OCI-LY7 (cell line): ENCODE data around the gene TTC21A. TPM values are rescaled to one million over a fixed set of nuclear protein-coding genes. Genes with fewer than 3 reads are reported as not detected.

ENCODE experiments used
- BruUV-seq: library from RNA; stranded (reverse); fragments of 400-500 nt; replicated peaks from 2 replicates; lab custom pipeline; 2021; lab: Mats Ljungman, UMichigan
- CTCF ChIA-PET: fragments of 300-600 bp; sonication (Branson Sonifier 250); formaldehyde crosslinking; loops from one replicate; lab custom pipeline; 2022; ENCODE audit warnings: antibody characterized with exemption; ENCODE audit not compliant: unreplicated experiment; lab: Charles Lee
- POLR2A ChIA-PET: fragments of 300-600 bp; sonication (Branson Sonifier 250); formaldehyde crosslinking; loops from one replicate; lab custom pipeline; 2022; ENCODE audit warnings: antibody characterized with exemption; lab: Charles Lee
- DNase-seq: peaks from one replicate; pipeline ENCODE4 v3.0.0-alpha.2; 2015; ENCODE audit warnings: low spot score
- H2AFZ ChIP-seq: fragments of 200-600 bp; sonication (generic), shearing (Covaris generic); 2 replicates; pipeline ENCODE4 v1.6.1; 2014; ENCODE audit warnings: mild to moderate bottlenecking, antibody characterized with exemption, low read length, moderate library complexity
- H3K27ac ChIP-seq: fragments of 200-600 bp; sonication (generic); 2 replicates; pipeline ENCODE4 v1.5.1; 2014; ENCODE audit warnings: mixed run types, low read depth, mild to moderate bottlenecking, moderate library complexity, low read length, inconsistent platforms; ENCODE audit not compliant: poor library complexity, severe bottlenecking
- H3K36me3 ChIP-seq: fragments of 200-600 bp; sonication (generic); 2 replicates; pipeline ENCODE4 v1.6.1; 2014; ENCODE audit warnings: mild to moderate bottlenecking, antibody characterized with exemption, low read length, moderate library complexity, mixed read lengths; ENCODE audit not compliant: insufficient read depth
- H3K4me1 ChIP-seq: fragments of 200-600 bp; sonication (generic); 2 replicates; pipeline ENCODE4 v1.5.1; 2014; ENCODE audit warnings: mild to moderate bottlenecking, low read length; ENCODE audit not compliant: insufficient read depth, poor library complexity, severe bottlenecking
- H3K4me2 ChIP-seq: fragments of 200-600 bp; sonication (generic); 2 replicates; pipeline ENCODE4 v1.6.1; 2014; ENCODE audit warnings: mild to moderate bottlenecking, low read length
- H3K4me3 ChIP-seq: fragments of 200-600 bp; sonication (generic); 2 replicates; pipeline ENCODE4 v1.5.1; 2014; ENCODE audit warnings: mild to moderate bottlenecking, low read depth, low read length; ENCODE audit not compliant: poor library complexity, severe bottlenecking
- H3K79me2 ChIP-seq: fragments of 200-600 bp; sonication (generic); 2 replicates; pipeline ENCODE4 v1.6.1; 2016; ENCODE audit warnings: low read depth, mild to moderate bottlenecking, low read length, moderate library complexity, mixed read lengths; ENCODE audit not compliant: insufficient read depth
- H3K9me2 ChIP-seq: fragments of 200-600 bp; sonication (generic); 2 replicates; pipeline ENCODE4 v1.6.1; 2016; ENCODE audit warnings: mild to moderate bottlenecking, low read length, mixed read lengths; ENCODE audit not compliant: insufficient read depth
- H3K9me3 ChIP-seq: fragments of 200-600 bp; sonication (generic); 2 replicates; pipeline ENCODE4 v1.6.1; 2014; ENCODE audit warnings: mild to moderate bottlenecking, mixed run types, low read length, mixed read lengths
- H4K20me1 ChIP-seq: fragments of 200-600 bp; sonication (generic); 2 replicates; pipeline ENCODE4 v1.6.1; 2014; ENCODE audit warnings: mild to moderate bottlenecking, antibody characterized with exemption, low read length, moderate library complexity, mixed read lengths; ENCODE audit not compliant: insufficient read depth
- EZH2phosphoT487 ChIP-seq: fragments of 200-600 bp; sonication (generic); IDR thresholded peaks from 2 replicates; pipeline ENCODE4 v1.6.1; 2018; ENCODE audit warnings: low read depth, borderline replicate concordance, mild to moderate bottlenecking, mixed run types, antibody characterized with exemption, low read length, moderate library complexity, mixed read lengths
- intact Hi-C: fragments of 100-400 bp; cut with micrococcal nuclease; formaldehyde crosslinking; loops from one replicate; pipeline ENCODE4 v1.10.0; 2022; ENCODE audit not compliant: unreplicated experiment
- total RNA-seq, 2 experiments: library from RNA; depleted of rRNA in 1 of 2; stranded (reverse); fragments of >200 nt in 1 of 2; shearing (Covaris generic) in 1 of 2; gene quantifications; 2 replicates each; pipeline ENCODE4 v1.2.3, GENCODE V29; 2014 to 2022
- TF ChIP-seq, protein P1 (sequence below): fragments of 200-600 bp; sonication (generic); conservative IDR thresholded peaks from 2 replicates; pipeline ENCODE4 v1.5.1; 2014; ENCODE audit warnings: mild to moderate bottlenecking, antibody characterized with exemption, low read length, moderate library complexity, mixed read lengths

Gene TTC21A
- total RNA-seq, 2 experiments from 2014 or later, result 12.8 to 27.1 TPM

DNA sequence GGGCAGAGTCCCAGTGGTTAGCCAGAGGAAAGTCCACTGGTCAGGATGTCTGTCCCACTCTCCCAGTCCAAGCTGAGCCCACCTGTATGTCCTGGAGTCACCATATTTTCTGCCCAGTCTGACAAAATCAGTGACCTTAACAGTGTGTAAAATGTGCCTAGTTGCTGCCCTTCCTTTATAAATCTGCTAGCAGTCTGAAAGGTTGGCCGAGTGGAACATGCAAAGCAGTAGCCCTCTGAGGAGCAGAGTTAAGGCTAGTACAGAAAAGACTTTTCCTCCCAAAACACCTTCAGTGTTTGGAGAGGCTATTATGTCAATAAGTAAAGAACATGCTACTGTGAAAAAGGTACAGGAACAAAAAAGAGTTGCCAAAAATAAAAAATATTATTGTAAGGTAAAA is 15.3 kb downstream of the TTC21A start:
- Histone ChIP-seq H3K4me2 (peak overlapping the region; percentile 84), H3K4me3 (peak overlapping the region; percentile 40), H3K9me2 (no peaks in the 10 kb centered on the region), H3K79me2 (no peaks in the 10 kb centered on the region), H3K9me3 (no peaks in the 10 kb centered on the region), H3K4me1 (peaks cover 78% of the 10 kb centered on the region), H2AFZ (peak overlapping the region; percentile 57), H4K20me1 (no peaks in the 10 kb centered on the region), H3K36me3 (peaks cover 27% of the 10 kb centered on the region), H3K27ac (peak overlapping the region; percentile 80)
- POLR2A ChIA-PET, result interaction anchor here (0.5 to 1.5 kb wide), 3 partner anchors 22 to 150 kb away, joined by 3 to 6 read pairs (median 4); no protein-coding TSS in a partner anchor
- no peak for TF ChIP-seq EZH2phosphoT487
- no TSS peak for BruUV-seq
- intact Hi-C loops, result loop anchor here (1.0 to 2.0 kb wide), 2 partner anchors 15 to 166 kb away; no protein-coding TSS in a partner anchor
- CTCF ChIA-PET, result interaction anchor here (0.6 kb wide), 1 partner anchor 53 kb away, joined by 4 read pairs; no protein-coding TSS in a partner anchor
- DNase-seq, result peak; percentile 80

DNA sequence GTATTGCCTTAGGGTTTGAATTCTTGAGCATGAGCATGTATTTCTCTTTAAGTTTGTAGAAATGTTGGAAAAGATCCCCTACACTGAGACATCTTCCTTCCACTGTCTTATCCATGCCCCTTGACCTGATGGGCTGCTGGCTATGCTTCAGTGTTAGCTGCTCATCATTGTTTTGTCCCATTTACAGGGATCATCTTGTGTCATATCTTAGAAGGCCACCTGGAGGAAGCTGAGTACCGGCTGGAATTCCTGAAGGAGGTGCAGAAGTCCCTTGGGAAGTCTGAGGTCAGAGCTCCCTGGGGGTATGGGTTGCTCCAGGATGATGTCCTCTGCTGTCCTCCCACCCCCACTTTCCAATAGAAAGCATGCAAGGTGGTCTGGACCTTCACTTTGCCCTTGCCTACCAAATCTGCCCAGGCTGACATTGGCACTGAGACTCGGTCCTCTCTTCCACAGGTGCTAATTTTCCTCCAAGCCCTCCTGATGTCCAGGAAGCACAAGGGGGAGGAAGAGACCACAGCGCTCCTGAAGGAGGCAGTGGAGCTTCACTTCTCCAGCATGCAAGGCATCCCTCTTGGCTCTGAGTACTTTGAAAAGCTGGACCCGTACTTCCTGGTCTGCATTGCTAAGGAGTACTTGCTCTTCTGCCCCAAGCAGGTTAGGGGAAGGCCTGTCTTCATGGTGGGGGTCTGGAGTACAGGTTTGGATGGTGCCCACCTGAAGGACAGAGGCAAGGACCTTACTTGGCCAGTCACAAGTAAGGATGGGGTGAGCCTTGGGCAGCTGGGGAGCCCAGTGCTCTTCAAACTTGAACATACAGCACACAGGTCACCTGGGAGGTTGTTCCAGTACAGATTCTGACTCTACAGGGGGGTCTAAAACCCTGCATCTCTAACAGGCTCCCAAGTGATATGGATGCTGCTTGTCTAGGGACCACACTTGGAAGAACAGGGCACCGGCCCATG is 17.7 kb downstream of the TTC21A start:
- Histone ChIP-seq H3K9me3 (no peaks in the 10 kb centered on the region), H4K20me1 (no peaks in the 10 kb centered on the region), H3K4me2 (0 out of 2 replicates have a peak overlapping the region, but pooled peaks have one; percentile 6), H3K79me2 (no peaks in the 10 kb centered on the region), H2AFZ (no peak overlapping the region), H3K36me3 (peaks cover 12% of the 10 kb centered on the region), H3K27ac (no peak overlapping the region), H3K4me3 (no peak overlapping the region), H3K9me2 (no peaks in the 10 kb centered on the region), H3K4me1 (peaks cover 75% of the 10 kb centered on the region)
- no TSS peak for BruUV-seq
- DNase-seq, result no peak
- TF ChIP-seq, protein P1, sequence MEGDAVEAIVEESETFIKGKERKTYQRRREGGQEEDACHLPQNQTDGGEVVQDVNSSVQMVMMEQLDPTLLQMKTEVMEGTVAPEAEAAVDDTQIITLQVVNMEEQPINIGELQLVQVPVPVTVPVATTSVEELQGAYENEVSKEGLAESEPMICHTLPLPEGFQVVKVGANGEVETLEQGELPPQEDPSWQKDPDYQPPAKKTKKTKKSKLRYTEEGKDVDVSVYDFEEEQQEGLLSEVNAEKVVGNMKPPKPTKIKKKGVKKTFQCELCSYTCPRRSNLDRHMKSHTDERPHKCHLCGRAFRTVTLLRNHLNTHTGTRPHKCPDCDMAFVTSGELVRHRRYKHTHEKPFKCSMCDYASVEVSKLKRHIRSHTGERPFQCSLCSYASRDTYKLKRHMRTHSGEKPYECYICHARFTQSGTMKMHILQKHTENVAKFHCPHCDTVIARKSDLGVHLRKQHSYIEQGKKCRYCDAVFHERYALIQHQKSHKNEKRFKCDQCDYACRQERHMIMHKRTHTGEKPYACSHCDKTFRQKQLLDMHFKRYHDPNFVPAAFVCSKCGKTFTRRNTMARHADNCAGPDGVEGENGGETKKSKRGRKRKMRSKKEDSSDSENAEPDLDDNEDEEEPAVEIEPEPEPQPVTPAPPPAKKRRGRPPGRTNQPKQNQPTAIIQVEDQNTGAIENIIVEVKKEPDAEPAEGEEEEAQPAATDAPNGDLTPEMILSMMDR, result 0 out of 2 replicates have a peak, but pooled peaks have one; percentile 13
- TF ChIP-seq EZH2phosphoT487, result no peak
- intact Hi-C loops, result no loop called here
- ChIA-PET CTCF (interaction anchor here (1.1 kb wide), 1 partner anchor 163 kb away, joined by 5 read pairs; no protein-coding TSS in a partner anchor), POLR2A (interaction anchor here (0.6 to 1.6 kb wide), 5 partner anchors 10 to 154 kb away, joined by 3 to 5 read pairs (median 3); no protein-coding TSS in a partner anchor)

DNA sequence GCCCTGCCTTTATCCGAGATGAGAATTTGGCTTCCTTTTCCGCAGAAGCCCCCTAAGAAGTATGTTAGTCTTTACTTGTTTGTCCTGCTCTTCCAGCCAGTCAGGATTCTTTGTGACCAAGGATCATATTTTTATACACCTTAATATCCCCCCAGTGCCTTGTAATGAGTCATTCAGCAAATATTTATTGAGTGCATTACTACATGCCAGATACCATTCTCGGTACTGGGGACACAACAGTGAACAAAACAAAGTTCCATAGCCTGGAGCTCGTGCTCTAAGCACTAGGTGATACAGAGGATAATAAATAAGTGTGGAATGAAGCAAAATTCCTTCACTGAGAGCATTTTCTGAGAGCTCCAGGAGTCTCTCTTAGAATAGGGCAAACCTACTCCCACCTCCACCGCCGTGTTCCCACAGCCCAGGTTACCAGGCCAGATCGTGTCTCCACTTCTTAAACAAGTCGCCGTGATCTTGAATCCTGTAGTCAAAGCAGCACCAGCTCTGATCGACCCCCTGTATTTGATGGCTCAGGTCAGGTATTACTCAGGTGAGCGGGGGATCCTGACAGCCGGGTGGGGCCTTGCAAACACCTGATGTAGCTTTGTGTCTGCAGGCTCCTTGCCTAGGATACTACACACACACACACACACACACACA is 18.5 kb downstream of the TTC21A start:
- Histone ChIP-seq H3K36me3 (peaks cover 4% of the 10 kb centered on the region), H3K4me1 (peaks cover 72% of the 10 kb centered on the region), H3K9me2 (no peaks in the 10 kb centered on the region), H2AFZ (no peak overlapping the region), H4K20me1 (no peaks in the 10 kb centered on the region), H3K4me2 (no peak overlapping the region), H3K79me2 (no peaks in the 10 kb centered on the region), H3K27ac (no peak overlapping the region), H3K4me3 (no peak overlapping the region), H3K9me3 (no peaks in the 10 kb centered on the region)
- BruUV-seq, result no TSS peak
- ChIA-PET POLR2A (interaction anchor here (0.7 to 2.5 kb wide), 5 partner anchors 17 to 163 kb away, joined by 3 to 11 read pairs (median 4); no protein-coding TSS in a partner anchor), CTCF (interaction anchor here (0.6 to 2.2 kb wide), 8 partner anchors 8 to 166 kb away, joined by 3 to 8 read pairs (median 6); no protein-coding TSS in a partner anchor)
- intact Hi-C loops, result loop anchor here (2.0 kb wide), 1 partner anchor 55 kb away; no protein-coding TSS in a partner anchor
- TF ChIP-seq EZH2phosphoT487, result no peak
- TF ChIP-seq, protein P1, result no peak
- no peak for DNase-seq
